ENCODE data around the gene DYNC1H1.

GRCh38 chr14:101915871-101916815 lies 48.2 kb upstream of the DYNC1H1 start:
- TF ChIP-seq CTCF (IDR thresholded peaks at IDR 0.05) (no peak), POLR2A (IDR thresholded peaks at IDR 0.05) (no peak)
